Measurements from ENCODE around the gene C1QTNF7. TPM values are rescaled to one million over a fixed set of nuclear protein-coding genes. Genes with fewer than 3 reads are reported as not detected.

The C1QTNF7 gene
- 2.3 TPM for total RNA-seq
- long read RNA-seq, partial matches to known transcripts: 0 of 2 reads
- long read RNA-seq, other reads (novel, unspliced or antisense): 1 of 2 reads

- intact Hi-C loops (cut with DNase I): no loop called here
- no peak for DNase-seq (ENCODE audit: low spot score)
Observed at GRCh38 chr4:15427701-15428100, at the start of gene C1QTNF7. TSS of gene C1QTNF7 (plus strand) at chr4:15428033. CDS start at chr4:15435744, 7,711 bp downstream.

GRCh38 chr4:15378062-15378461 lies 49.8 kb upstream of the C1QTNF7 start:
- intact Hi-C loops (cut with DNase I): loop anchor here (5.0 kb wide), 1 partner anchor 34 kb away; no protein-coding TSS in a partner anchor
- no peak for DNase-seq (ENCODE audit: low spot score)

- intact Hi-C loops (cut with DNase I): loop anchor here (5.0 kb wide), 1 partner anchor 34 kb away; no protein-coding TSS in a partner anchor
- DNase-seq (ENCODE audit: low spot score): no peak
Observed at GRCh38 chr4:15378493-15378892, 49.3 kb upstream of the C1QTNF7 start.

- intact Hi-C loops (cut with DNase I): no loop called here
Observed at GRCh38 chr4:15381806-15382338, 46.0 kb upstream of the C1QTNF7 start.

GRCh38 chr4:15382669-15383273 lies 45.1 kb upstream of the C1QTNF7 start:
- intact Hi-C loops (cut with DNase I): no loop called here
- no peak for DNase-seq (ENCODE audit: low spot score)

More at GRCh38 chr4:15381806-15382338, 46.0 kb upstream of the C1QTNF7 start:
- DNase-seq (ENCODE audit: low spot score): no peak

- DNase-seq (ENCODE audit: low spot score): no peak
- intact Hi-C loops (cut with DNase I): no loop called here
Observed at GRCh38 chr4:15385515-15385914, 42.3 kb upstream of the C1QTNF7 start.

- DNase-seq (ENCODE audit: low spot score): no peak
- intact Hi-C loops (cut with DNase I): no loop called here
Observed at GRCh38 chr4:15385928-15386327, 41.9 kb upstream of the C1QTNF7 start.

- DNase-seq (ENCODE audit: low spot score): no peak
- intact Hi-C loops (cut with DNase I): no loop called here
Observed at GRCh38 chr4:15390494-15390893, 37.3 kb upstream of the C1QTNF7 start.

- no peak for DNase-seq (ENCODE audit: low spot score)
- intact Hi-C loops (cut with DNase I): no loop called here
Observed at GRCh38 chr4:15392053-15392805, 35.6 kb upstream of the C1QTNF7 start.

- no peak for DNase-seq (ENCODE audit: low spot score)
- intact Hi-C loops (cut with DNase I): loop anchor here (5.0 kb wide), 1 partner anchor 158 kb away; no protein-coding TSS in a partner anchor
Observed at GRCh38 chr4:15395311-15395710, 32.5 kb upstream of the C1QTNF7 start.

- no peak for DNase-seq (ENCODE audit: low spot score)
- intact Hi-C loops (cut with DNase I): loop anchor here (5.0 kb wide), 1 partner anchor 159 kb away; no protein-coding TSS in a partner anchor
Observed at GRCh38 chr4:15396157-15396800, 31.6 kb upstream of the C1QTNF7 start.

GRCh38 chr4:15398001-15398400 lies 29.8 kb upstream of the C1QTNF7 start:
- intact Hi-C loops (cut with DNase I): loop anchor here (5.0 kb wide), 1 partner anchor 161 kb away; no protein-coding TSS in a partner anchor
- no peak for DNase-seq (ENCODE audit: low spot score)

- DNase-seq (ENCODE audit: low spot score): no peak
- intact Hi-C loops (cut with DNase I): loop anchor here (5.0 kb wide), 1 partner anchor 161 kb away; no protein-coding TSS in a partner anchor
Observed at GRCh38 chr4:15398732-15399131, 29.1 kb upstream of the C1QTNF7 start.

- no peak for DNase-seq (ENCODE audit: low spot score)
- intact Hi-C loops (cut with DNase I): no loop called here
Observed at GRCh38 chr4:15400226-15400625, 27.6 kb upstream of the C1QTNF7 start.

- intact Hi-C loops (cut with DNase I): no loop called here
- no peak for DNase-seq (ENCODE audit: low spot score)
Observed at GRCh38 chr4:15400981-15401671, 26.7 kb upstream of the C1QTNF7 start.

GRCh38 chr4:15402146-15402545 lies 25.7 kb upstream of the C1QTNF7 start:
- no peak for DNase-seq (ENCODE audit: low spot score)
- intact Hi-C loops (cut with DNase I): no loop called here

GRCh38 chr4:15402974-15403373 lies 24.9 kb upstream of the C1QTNF7 start:
- intact Hi-C loops (cut with DNase I): no loop called here
- no peak for DNase-seq (ENCODE audit: low spot score)

GRCh38 chr4:15405018-15405417 lies 22.8 kb upstream of the C1QTNF7 start:
- intact Hi-C loops (cut with DNase I): no loop called here
- DNase-seq (ENCODE audit: low spot score): no peak

GRCh38 chr4:15410750-15411149 lies 17.1 kb upstream of the C1QTNF7 start:
- DNase-seq (ENCODE audit: low spot score): no peak
- intact Hi-C loops (cut with DNase I): loop anchor here (5.0 kb wide), 2 partner anchors 33 to 178 kb away; no protein-coding TSS in a partner anchor

Measured in cardiac septum (tissue), 1 donor.